Ishikawa (cell line): ENCODE data around the gene GRAMD1A.

ENCODE experiments used
- CEBPB ChIP-seq: IDR thresholded peaks from 2 replicates; pipeline ENCODE4 v1.6.1; 2012
- EP300 ChIP-seq: IDR thresholded peaks from 2 replicates; pipeline ENCODE4 v1.6.1; 2012; ENCODE audit warnings: borderline replicate concordance
- FOXM1 ChIP-seq: IDR thresholded peaks from 2 replicates; pipeline ENCODE4 v1.6.1; 2012; ENCODE audit warnings: low read depth, borderline replicate concordance
- MAX ChIP-seq: IDR thresholded peaks from 2 replicates; pipeline ENCODE4 v1.6.1; 2012
- RAD21 ChIP-seq: IDR thresholded peaks from 2 replicates; pipeline ENCODE4 v1.6.1; 2012; ENCODE audit warnings: low read depth
- TAF1 ChIP-seq: IDR thresholded peaks from 2 replicates; pipeline ENCODE4 v1.6.1; 2012; ENCODE audit warnings: low read depth, mild to moderate bottlenecking

GRCh38 chr19:34960940-34961679 is 39.0 kb upstream of the GRAMD1A start:
- TF ChIP-seq MAX (no peak), EP300 (no peak), CEBPB (no peak), TAF1 (no peak), RAD21 (no peak), FOXM1 (no peak)
